ENCODE data around the gene STRADA. TPM values are rescaled to one million over a fixed set of nuclear protein-coding genes. Genes with fewer than 3 reads are reported as not detected.

Gene STRADA
- total and polyA plus RNA-seq, 2 of the 8 experiments (the other 6 are each of a cell fraction or from before 2014, with no cell fraction given): 35.6 to 43.3 TPM

GRCh38 chr17:63698886-63699637 lies 42.5 kb downstream of the STRADA start:
- peaks cover 7 to 10% of the 10 kb centered on the region in 2 experiments for H4K20me1 ChIP-seq (replicated peaks in 1 of 2; ENCODE audit: control insufficient read depth in 1 of 2, insufficient read depth in 2 of 2, low read length in 2 of 2)
- H3K36me3 ChIP-seq (ENCODE audit: control insufficient read depth in 2 of 4, insufficient read depth in 4 of 4, low read length in 3 of 4): peaks cover 0 to 12% (median under 1%) of the 10 kb centered on the region in 4 experiments; a peak in 2 of 8 replicates
- no peak overlapping the region for H3K56ac ChIP-seq (replicated peaks; ENCODE audit: insufficient read length, low read depth, low read length)
- H3K27ac ChIP-seq (ENCODE audit: low read depth, low read length): no peak overlapping the region
- no peak overlapping the region for H4K5ac ChIP-seq (ENCODE audit: insufficient read length, low read depth, low read length)
- H3K9me3 ChIP-seq (ENCODE audit: insufficient read depth in 2 of 2, low read depth in 1 of 2, low read length in 1 of 2): no peaks in the 10 kb centered on the region
- no peak overlapping the region for H3K14ac ChIP-seq (ENCODE audit: insufficient read length)
- H3K79me2 ChIP-seq (ENCODE audit: control insufficient read depth in 1 of 2, insufficient read depth in 2 of 2, low read length in 2 of 2): no peaks in the 10 kb centered on the region; a peak in 1 of 4 replicates
- H3K9ac ChIP-seq (replicated peaks in 1 of 4; ENCODE audit: extremely low read depth in 1 of 4, low read depth in 3 of 4, low read length in 3 of 4): peak overlapping the region in 1 of 4 experiments; percentile 35; a peak in 2 of 7 replicates
- no peak overlapping the region for H2BK12ac ChIP-seq (ENCODE audit: low read depth, low read length)
- peak overlapping the region; percentile 31; the same call in 1 of the 2 replicates for H2BK15ac ChIP-seq (ENCODE audit: low read length)
- H2BK120ac ChIP-seq (replicated peaks; ENCODE audit: low read depth, low read length): no peak overlapping the region
- peaks cover 0 to 5% (median 0%) of the 10 kb centered on the region in 4 experiments; a peak in 3 of 7 replicates for H3K27me3 ChIP-seq (replicated peaks in 1 of 4; ENCODE audit: control insufficient read depth in 3 of 4, extremely low read depth in 1 of 4, insufficient read depth in 3 of 4, low read length in 3 of 4)
- H3K23me2 ChIP-seq (ENCODE audit: low read depth, low read length): peaks cover 16% of the 10 kb centered on the region; the same call in 1 of the 2 replicates
- WGBS, 2 experiments (ENCODE audit: extremely low coverage in 1 of 2, insufficient coverage in 1 of 2, insufficient read length in 1 of 2, insufficient replicate concordance in 2 of 2, low coverage in 1 of 2, low lambda C conversion rate in 2 of 2, missing lambda C conversion rate in 1 of 2): 11% methylated on average over 23 of the region's 45 CpGs; no CpG with 5 or more reads in 1 of the 2 experiments
- H2BK5ac ChIP-seq (ENCODE audit: low read depth, low read length): peak overlapping the region; percentile 85; the same call in 1 of the 2 replicates
- H4K8ac ChIP-seq (ENCODE audit: extremely low read depth, insufficient read depth, low read length): no peak overlapping the region
- peaks cover 3 to 25% (median 18%) of the 10 kb centered on the region in 4 experiments; a peak in 6 of 7 replicates for H3K4me1 ChIP-seq (replicated peaks in 1 of 4; ENCODE audit: control insufficient read depth in 3 of 4, insufficient read depth in 4 of 4, low read length in 3 of 4)
- H3K4ac ChIP-seq (replicated peaks; ENCODE audit: insufficient read length, low read depth, low read length): no peak overlapping the region
- H2BK20ac ChIP-seq (ENCODE audit: low read length): no peak overlapping the region
- H3K4me3 ChIP-seq (ENCODE audit: extremely low read depth in 1 of 4, insufficient read depth in 2 of 4, low read depth in 3 of 4, low read length in 4 of 4): peak overlapping the region; percentile 57 to 83 (median 64)
- H2AFZ ChIP-seq (ENCODE audit: low read length): no peak overlapping the region
- CTCF ChIA-PET (ENCODE audit: partially characterized antibody): interaction anchor here (0.5 to 7.3 kb wide), 23 partner anchors 10 to 803 kb away, joined by 3 to 65 read pairs (median 4); partner anchors contain the start of genes CCDC47 and DDX42
- peak overlapping the region; percentile 76 to 84 for H3K4me2 ChIP-seq (ENCODE audit: insufficient read depth in 1 of 2, low read depth in 2 of 2, low read length in 2 of 2)
- TF ChIP-seq POLR2A (IDR thresholded peaks at IDR 0.05; ENCODE audit: control extremely low read depth in 1 of 2, low read depth in 2 of 2, low read length in 2 of 2) (0 out of 3 replicates have a peak, but pooled peaks of 1 of the 2 experiments have one; percentile 9), CEBPB (IDR thresholded peaks at IDR 0.05; ENCODE audit: low read depth, low read length) (no peak), YY1 (IDR thresholded peaks at IDR 0.05; ENCODE audit: low read depth, low read length) (no peak), KDM4A (IDR thresholded peaks at IDR 0.05; ENCODE audit: low read depth, low read length, severe bottlenecking) (peak; percentile 15), HDAC2 (IDR thresholded peaks at IDR 0.05; ENCODE audit: borderline replicate concordance in 1 of 2, low read depth in 2 of 2, low read length in 2 of 2) (0 out of 4 replicates have a peak, but pooled peaks of 1 of the 2 experiments have one; percentile 42), TBP (IDR thresholded peaks at IDR 0.05; ENCODE audit: low read depth, low read length) (no peak), EGR1 (IDR thresholded peaks at IDR 0.05; ENCODE audit: borderline replicate concordance, low read depth, low read length) (no peak), BCL11A (IDR thresholded peaks at IDR 0.05; ENCODE audit: low read depth in 2 of 2, low read length in 2 of 2) (no peak)
- H3K18ac ChIP-seq (ENCODE audit: extremely low read depth, low read length): peak overlapping the region; percentile 15; the same call in 1 of the 2 replicates
- no peak overlapping the region for H2AK5ac ChIP-seq (ENCODE audit: low read depth, low read length)
- H3K79me1 ChIP-seq (ENCODE audit: low read depth, low read length): 0 out of 2 replicates have a peak, but pooled peaks cover under 1% of the 10 kb centered on the region
- H4K91ac ChIP-seq (replicated peaks; ENCODE audit: insufficient read length, low read length): peak overlapping the region; percentile 31
- POLR2A ChIA-PET (ENCODE audit: partially characterized antibody): interaction anchor here (0.8 to 3.2 kb wide), 11 partner anchors 8 to 288 kb away, joined by 3 to 21 read pairs (median 3); partner anchors contain the start of genes DDX42 and MAP3K3
- H3K23ac ChIP-seq (ENCODE audit: insufficient read length): no peak overlapping the region
- FAIRE-seq (no peak), DNase-seq (ENCODE audit: low read depth in 1 of 2, low spot score in 2 of 2) (peak in 1 of 2 experiments; percentile 68)

All from H1 (cell line).